ENCODE data around the gene MTPN. TPM values are rescaled to one million over a fixed set of nuclear protein-coding genes. Genes with fewer than 3 reads are reported as not detected.
A peak's percentile ranks its signal among the peaks of the same experiment; 100 is the strongest.

Gene MTPN
- polyA plus RNA-seq, 3 donors, result 73.6 to 156 (median 142) TPM

DNA sequence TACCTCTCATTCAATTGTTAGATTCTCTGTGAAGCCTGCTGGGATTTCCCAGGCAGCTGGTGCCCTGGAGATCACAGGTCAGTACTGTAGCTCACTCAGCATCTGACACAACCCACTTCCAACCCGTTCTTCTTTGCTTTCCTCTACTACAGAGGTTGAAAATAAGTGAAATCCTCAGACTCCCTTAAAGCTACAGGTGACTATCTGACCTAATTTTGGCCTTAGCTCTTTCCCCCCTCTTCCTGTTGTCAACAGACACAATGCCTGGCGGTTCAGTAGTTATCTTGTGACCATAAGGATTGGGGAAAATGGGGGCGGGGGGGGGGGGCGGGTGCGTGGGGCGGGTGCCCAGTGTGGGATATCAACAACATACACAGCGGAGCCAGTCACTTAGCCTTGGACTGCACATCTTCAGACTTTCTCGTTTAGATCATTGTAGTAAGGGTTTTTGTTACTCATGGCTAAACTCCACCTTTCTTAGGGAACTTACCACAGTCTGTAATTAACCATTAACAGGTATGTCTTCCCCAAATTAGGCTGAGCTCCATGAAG is 37.8 kb downstream of the MTPN start:
- Histone ChIP-seq H3K9ac (ENCODE audit: insufficient read depth, low read length, poor library complexity, severe bottlenecking) (no peak overlapping the region), H3K9me3 (replicated peaks in 1 of 2; ENCODE audit: control insufficient read depth in 1 of 2, insufficient read depth in 1 of 2, low read length in 2 of 2) (no peaks in the 10 kb centered on the region), H3K27me3 (ENCODE audit: control insufficient read depth in 2 of 2, insufficient read depth in 2 of 2, low read length in 2 of 2) (no peaks in the 10 kb centered on the region), H4K20me1 (ENCODE audit: insufficient read depth, low read length) (peaks cover 99% of the 10 kb centered on the region), H2AFZ (ENCODE audit: insufficient read depth, low read depth, low read length, poor library complexity, severe bottlenecking) (no peak overlapping the region), H3K4me1 (ENCODE audit: control insufficient read depth in 1 of 2, insufficient read depth in 2 of 2, low read length in 2 of 2) (no peaks in the 10 kb centered on the region), H3K4me2 (replicated peaks; ENCODE audit: extremely low read depth, low read length, poor library complexity, severe bottlenecking) (no peak overlapping the region), H3K4me3 (replicated peaks in 1 of 3; ENCODE audit: low read depth in 2 of 3, low read length in 3 of 3) (no peak overlapping the region), H3K27ac (ENCODE audit: low read depth in 1 of 2, low read length in 2 of 2) (peak overlapping the region in 1 of 2 donors; percentile 46), H3K79me2 (ENCODE audit: insufficient read depth, low read length) (peaks cover 96% of the 10 kb centered on the region), H3K36me3 (replicated peaks in 1 of 2; ENCODE audit: control insufficient read depth in 1 of 2, insufficient read depth in 2 of 2, low read length in 2 of 2) (peaks cover 7 to 60% of the 10 kb centered on the region in 2 donors)
- 67% methylated on average over 1 of the region's 8 CpGs for whole genome bisulfite sequencing (ENCODE audit: insufficient coverage)
- DNase-seq, result no peak
- peak overlapping the region in 2 of 7 donors; percentile 27 to 77 for H3K27ac Mint-ChIP-seq
- H3K4me1 Mint-ChIP-seq, result peaks cover 15% of the 10 kb centered on the region
- TF ChIP-seq, protein P1, sequence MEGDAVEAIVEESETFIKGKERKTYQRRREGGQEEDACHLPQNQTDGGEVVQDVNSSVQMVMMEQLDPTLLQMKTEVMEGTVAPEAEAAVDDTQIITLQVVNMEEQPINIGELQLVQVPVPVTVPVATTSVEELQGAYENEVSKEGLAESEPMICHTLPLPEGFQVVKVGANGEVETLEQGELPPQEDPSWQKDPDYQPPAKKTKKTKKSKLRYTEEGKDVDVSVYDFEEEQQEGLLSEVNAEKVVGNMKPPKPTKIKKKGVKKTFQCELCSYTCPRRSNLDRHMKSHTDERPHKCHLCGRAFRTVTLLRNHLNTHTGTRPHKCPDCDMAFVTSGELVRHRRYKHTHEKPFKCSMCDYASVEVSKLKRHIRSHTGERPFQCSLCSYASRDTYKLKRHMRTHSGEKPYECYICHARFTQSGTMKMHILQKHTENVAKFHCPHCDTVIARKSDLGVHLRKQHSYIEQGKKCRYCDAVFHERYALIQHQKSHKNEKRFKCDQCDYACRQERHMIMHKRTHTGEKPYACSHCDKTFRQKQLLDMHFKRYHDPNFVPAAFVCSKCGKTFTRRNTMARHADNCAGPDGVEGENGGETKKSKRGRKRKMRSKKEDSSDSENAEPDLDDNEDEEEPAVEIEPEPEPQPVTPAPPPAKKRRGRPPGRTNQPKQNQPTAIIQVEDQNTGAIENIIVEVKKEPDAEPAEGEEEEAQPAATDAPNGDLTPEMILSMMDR (IDR thresholded peaks at IDR 0.05), result no peak
- H3K27me3 Mint-ChIP-seq (ENCODE audit: low read depth in 3 of 3), result peaks cover 0 to 1% (median 0%) of the 10 kb centered on the region in 3 donors
- no peak overlapping the region for H3K4me3 Mint-ChIP-seq
- H3K36me3 Mint-ChIP-seq, result peaks cover 23 to 29% of the 10 kb centered on the region in 2 donors
- no peaks in the 10 kb centered on the region for H3K9me3 Mint-ChIP-seq
- intact Hi-C loops (cut with micrococcal nuclease), result no loop called here

DNA sequence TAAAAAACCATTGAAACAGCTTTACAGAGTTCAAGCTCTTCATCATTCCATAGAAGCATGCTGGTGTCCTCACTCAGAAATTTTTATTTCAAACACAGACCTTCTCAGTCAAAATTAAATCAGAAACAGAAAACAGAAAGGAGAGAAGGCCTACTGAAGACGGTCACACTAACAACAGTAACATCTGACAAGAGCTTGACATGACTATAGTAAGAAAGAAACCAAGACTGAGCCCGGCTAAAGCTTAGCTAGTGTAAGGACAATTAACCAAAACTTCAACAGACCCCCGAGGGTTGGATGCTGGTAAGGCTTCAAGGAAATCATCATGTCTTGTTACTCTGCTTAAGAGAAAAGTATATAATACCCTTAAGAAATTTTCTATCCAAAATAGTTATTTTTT is 38.6 kb downstream of the MTPN start:
- DNase-seq, result no peak
- no CpG with 5 or more reads among the region's 3 CpGs for WGBS (ENCODE audit: insufficient coverage)
- Histone ChIP-seq H3K9ac (ENCODE audit: insufficient read depth, low read length, poor library complexity, severe bottlenecking) (no peak overlapping the region), H3K79me2 (ENCODE audit: insufficient read depth, low read length) (peaks cover 99% of the 10 kb centered on the region), H3K36me3 (replicated peaks in 1 of 2; ENCODE audit: control insufficient read depth in 1 of 2, insufficient read depth in 2 of 2, low read length in 2 of 2) (peaks cover 7 to 56% of the 10 kb centered on the region in 2 donors), H3K27me3 (ENCODE audit: control insufficient read depth in 2 of 2, insufficient read depth in 2 of 2, low read length in 2 of 2) (no peaks in the 10 kb centered on the region), H3K4me1 (ENCODE audit: control insufficient read depth in 1 of 2, insufficient read depth in 2 of 2, low read length in 2 of 2) (no peaks in the 10 kb centered on the region), H3K27ac (ENCODE audit: low read depth in 1 of 2, low read length in 2 of 2) (peak overlapping the region in 1 of 2 donors; percentile 46), H4K20me1 (ENCODE audit: insufficient read depth, low read length) (peaks cover 99% of the 10 kb centered on the region), H3K9me3 (replicated peaks in 1 of 2; ENCODE audit: control insufficient read depth in 1 of 2, insufficient read depth in 1 of 2, low read length in 2 of 2) (no peaks in the 10 kb centered on the region), H3K4me3 (replicated peaks in 1 of 3; ENCODE audit: low read depth in 2 of 3, low read length in 3 of 3) (no peak overlapping the region), H2AFZ (ENCODE audit: insufficient read depth, low read depth, low read length, poor library complexity, severe bottlenecking) (no peak overlapping the region), H3K4me2 (replicated peaks; ENCODE audit: extremely low read depth, low read length, poor library complexity, severe bottlenecking) (no peak overlapping the region)
- TF ChIP-seq, protein P1 (IDR thresholded peaks at IDR 0.05), result no peak
- no peak overlapping the region for H3K4me3 Mint-ChIP-seq
- intact Hi-C loops (cut with micrococcal nuclease), result no loop called here
- H3K36me3 Mint-ChIP-seq, result peaks cover 24 to 30% of the 10 kb centered on the region in 2 donors
- peak overlapping the region in 1 of 7 donors; percentile 67 for H3K27ac Mint-ChIP-seq
- peaks cover 0 to 1% (median 0%) of the 10 kb centered on the region in 3 donors for H3K27me3 Mint-ChIP-seq (ENCODE audit: low read depth in 3 of 3)
- peaks cover 23% of the 10 kb centered on the region for H3K4me1 Mint-ChIP-seq
- no peaks in the 10 kb centered on the region for H3K9me3 Mint-ChIP-seq

All from CD14-positive monocyte (primary cell).